A549 (cell line): Measurements from ENCODE around the gene SLC34A1. TPM values are rescaled to one million over a fixed set of nuclear protein-coding genes. Genes with fewer than 3 reads are reported as not detected.

Experiments used
- ATAC-seq, 2 experiments: fragments of 200-7000 bp in 1 of 2; fragments of >200 bp in 1 of 2; cut with Nextera tagmentation in 1 of 2; cut with Tn5 transposase in 1 of 2; 3 replicates each; pipeline versions ENCODE4 v1.8.0 to v1.9.1; 2018 to 2020; ENCODE audit warnings: mild to moderate bottlenecking in 1 of 2, moderate library complexity in 1 of 2
- CTCF ChIA-PET: fragments of 300-600 bp; sonication (Branson Sonifier 250); formaldehyde crosslinking; extraction: SDS; loops from one replicate; lab custom pipeline; 2021; ENCODE audit warnings: antibody characterized with exemption, inconsistent platforms; lab: Yijun Ruan, JAX
- POLR2A ChIA-PET: fragments of 350-600 bp; formaldehyde crosslinking; extraction: SDS; loops from one replicate; lab custom pipeline; 2021; ENCODE audit warnings: antibody characterized with exemption, inconsistent platforms; lab: Yijun Ruan, JAX
- DNase-seq, 2 experiments: peaks; one replicate each; pipeline versions ENCODE4 v3.0.0 to v3.0.0-alpha.2; 2011 to 2016; ENCODE audit warnings: low read depth in 1 of 2, low spot score in 1 of 2
- FAIRE-seq: peaks from 2 replicates; lab custom pipeline; 2011; peaks lifted over from hg19 to GRCh38; lab: Jason Lieb, UNC
- H3K27ac ChIP-seq, 2 experiments: fragments of >200 bp; sonication (Bioruptor Twin); formaldehyde crosslinking; 3 replicates each; pipeline ENCODE4 v1.5.1; 2016 to 2017
- H3K4me1 ChIP-seq: fragments of >200 bp; sonication (Bioruptor Twin); formaldehyde crosslinking; 3 replicates; pipeline ENCODE4 v1.6.1; 2016
- H3K4me2 ChIP-seq: fragments of >200 bp; sonication (Bioruptor Twin); formaldehyde crosslinking; 3 replicates; pipeline ENCODE4 v1.6.1; 2016
- H3K4me3 ChIP-seq: fragments of >200 bp; sonication (Bioruptor Twin); formaldehyde crosslinking; 3 replicates; pipeline ENCODE4 v1.5.1; 2016
- H3K9me3 ChIP-seq: fragments of >200 bp; sonication (Bioruptor Twin); formaldehyde crosslinking; 3 replicates; pipeline ENCODE4 v1.6.1; 2016
- BHLHE40 ChIP-seq: IDR thresholded peaks from 2 replicates; pipeline ENCODE4 v1.6.1; 2012; ENCODE audit warnings: low read depth, low read length, inconsistent platforms
- EHF ChIP-seq: fragments of 250-450 bp; sonication (Bioruptor Pico); IDR thresholded peaks from 2 replicates; pipeline ENCODE4 v1.5.0; 2020; ENCODE audit warnings: mild to moderate bottlenecking
- ESRRA ChIP-seq: fragments of 150-350 bp; IDR thresholded peaks from 2 replicates; pipeline ENCODE4 v1.6.1; 2014; ENCODE audit warnings: mild to moderate bottlenecking, low read length, borderline replicate concordance
- FOSL2 ChIP-seq, 2 experiments: fragments of 450-650 bp in 1 of 2; fragments of >200 bp in 1 of 2; sonication (Bioruptor Twin) in 1 of 2; formaldehyde crosslinking; IDR thresholded peaks; 2 replicates each; pipeline versions ENCODE4 v1.5.0 to v1.6.1; 2016 to 2020; ENCODE audit warnings: mild to moderate bottlenecking in 1 of 2, moderate library complexity in 1 of 2
- FOXS1 ChIP-seq: fragments of 250-450 bp; sonication (Bioruptor Pico); IDR thresholded peaks from 2 replicates; pipeline ENCODE4 v1.5.0; 2020; ENCODE audit warnings: mild to moderate bottlenecking, moderate library complexity
- HMGXB4 ChIP-seq: fragments of 250-450 bp; sonication (Bioruptor Pico); IDR thresholded peaks from 2 replicates; pipeline ENCODE4 v1.5.0; 2021; ENCODE audit warnings: mild to moderate bottlenecking, moderate library complexity, borderline replicate concordance
- HOXB5 ChIP-seq: fragments of 250-450 bp; sonication (Bioruptor Pico); IDR thresholded peaks from 2 replicates; pipeline ENCODE4 v1.5.0; 2020; ENCODE audit warnings: mild to moderate bottlenecking, moderate library complexity
- JUN ChIP-seq, 2 experiments: fragments of >200 bp; sonication (Bioruptor Twin); formaldehyde crosslinking; IDR thresholded peaks; 2 replicates in 1 of 2; 3 replicates in 1 of 2; pipeline ENCODE4 v1.6.1; 2016 to 2017
- JUNB ChIP-seq: fragments of >200 bp; sonication (Bioruptor Twin); formaldehyde crosslinking; IDR thresholded peaks from 2 replicates; pipeline ENCODE4 v1.6.1; 2016
- KDM5A ChIP-seq: fragments of 200-600 bp; sonication (generic); IDR thresholded peaks from 2 replicates; pipeline ENCODE4 v1.6.1; 2016; ENCODE audit warnings: antibody characterized with exemption, mild to moderate bottlenecking
- MAFK ChIP-seq: fragments of 450-650 bp; IDR thresholded peaks from 2 replicates; pipeline ENCODE4 v1.6.1; 2014; ENCODE audit not compliant: partially characterized antibody
- MAX ChIP-seq: IDR thresholded peaks from 2 replicates; pipeline ENCODE4 v1.6.1; 2012
- MAZ ChIP-seq: fragments of 150-350 bp; IDR thresholded peaks from 2 replicates; pipeline ENCODE4 v1.6.1; 2014; ENCODE audit warnings: antibody characterized with exemption, low read depth, low read length, borderline replicate concordance
- RARB ChIP-seq: fragments of 250-450 bp; sonication (Bioruptor Pico); IDR thresholded peaks from 2 replicates; pipeline ENCODE4 v1.8.0; 2021; ENCODE audit warnings: mild to moderate bottlenecking, moderate library complexity
- RCOR1 ChIP-seq: fragments of 150-350 bp; IDR thresholded peaks from 2 replicates; pipeline ENCODE4 v1.6.1; 2014; ENCODE audit warnings: antibody characterized with exemption, low read length, low read depth
- REST ChIP-seq: fragments of 200-600 bp; sonication (generic); IDR thresholded peaks from 2 replicates; pipeline ENCODE4 v1.6.1; 2016; ENCODE audit warnings: antibody characterized with exemption, mild to moderate bottlenecking, moderate library complexity
- SREBF2 ChIP-seq: fragments of 450-650 bp; IDR thresholded peaks from 2 replicates; pipeline ENCODE4 v1.6.1; 2014; ENCODE audit warnings: mild to moderate bottlenecking, moderate library complexity
- WGBS: methylation state at CpG from one replicate; pipeline ENCODE4 v1.1.6; 2017; ENCODE audit errors: missing lambda C conversion rate; 5-methylcytosine and 5-hydroxymethylcytosine counted together
- polyA plus RNA-seq, 4 experiments: library from polyadenylated mRNA; depleted of rRNA in 3 of 4; stranded (reverse); fragments of >200 nt; fragmentation: RNase III in 1 of 4; extraction: RNeasy Plus Mini Kit Qiagen cat#74134 plus additional on column Dnase treatment in 1 of 4; gene quantifications; 2 replicates in 3 of 4; 3 replicates in 1 of 4; pipeline ENCODE4 v1.2.3, GENCODE V29; 2011 to 2017
- TF ChIP-seq, protein P1 (sequence below): IDR thresholded peaks from 2 replicates; pipeline ENCODE4 v1.6.1; 2012
- TF ChIP-seq, protein P2 (sequence below): fragments of >200 bp; sonication (Bioruptor Twin); formaldehyde crosslinking; IDR thresholded peaks from 3 replicates; pipeline ENCODE4 v1.6.1; 2016
- TF ChIP-seq, protein P3 (sequence below): fragments of 450-650 bp; IDR thresholded peaks from 2 replicates; pipeline ENCODE4 v1.6.1; 2014; ENCODE audit warnings: antibody characterized with exemption
- TF ChIP-seq, protein P4 (sequence below): fragments of 150-350 bp; IDR thresholded peaks from 2 replicates; pipeline ENCODE4 v1.6.1; 2014; ENCODE audit warnings: low read depth, mild to moderate bottlenecking, low read length

Gene SLC34A1
- polyA plus RNA-seq, 2 of the 4 experiments (the other 2 are of a cell fraction): 0.03 TPM; not detected in 1

GRCh38 chr5:177427919-177428573 lies 43.8 kb downstream of the SLC34A1 start (continued):
- TF ChIP-seq EHF (CRISPR knock-in tag) (no peak), ESRRA (no peak), SREBF2 (no peak)

GRCh38 chr5:177428574-177429217 lies 44.5 kb downstream of the SLC34A1 start:
- no peak overlapping the region; the same call in 2 of the 3 replicates for H3K4me2 ChIP-seq
- POLR2A ChIA-PET: interaction anchor here (1.3 kb wide), 1 partner anchor 19 kb away, joined by 3 read pairs; no protein-coding TSS in a partner anchor
- CTCF ChIA-PET: interaction anchor here (14.5 to 36.0 kb wide), 2 partner anchors 20 to 25 kb away, joined by 152 to 871 read pairs; partner anchors contain the start of gene PRR7
- no peaks in the 10 kb centered on the region for H3K9me3 ChIP-seq
- ATAC-seq (no peak), DNase-seq (no peak), FAIRE-seq (no peak)
- TF ChIP-seq, protein P1, sequence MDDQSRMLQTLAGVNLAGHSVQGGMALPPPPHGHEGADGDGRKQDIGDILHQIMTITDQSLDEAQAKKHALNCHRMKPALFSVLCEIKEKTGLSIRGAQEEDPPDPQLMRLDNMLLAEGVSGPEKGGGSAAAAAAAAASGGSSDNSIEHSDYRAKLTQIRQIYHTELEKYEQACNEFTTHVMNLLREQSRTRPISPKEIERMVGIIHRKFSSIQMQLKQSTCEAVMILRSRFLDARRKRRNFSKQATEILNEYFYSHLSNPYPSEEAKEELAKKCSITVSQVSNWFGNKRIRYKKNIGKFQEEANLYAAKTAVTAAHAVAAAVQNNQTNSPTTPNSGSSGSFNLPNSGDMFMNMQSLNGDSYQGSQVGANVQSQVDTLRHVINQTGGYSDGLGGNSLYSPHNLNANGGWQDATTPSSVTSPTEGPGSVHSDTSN: peak; percentile 16; the same call in 1 of the 2 replicates
- no peak for TF ChIP-seq BHLHE40
- peak; percentile 7; the same call in 1 of the 2 replicates for TF ChIP-seq REST
- TF ChIP-seq MAX: no peak
- TF ChIP-seq JUN (IDR thresholded peaks at IDR 0.05): no peak
- TF ChIP-seq, protein P2, sequence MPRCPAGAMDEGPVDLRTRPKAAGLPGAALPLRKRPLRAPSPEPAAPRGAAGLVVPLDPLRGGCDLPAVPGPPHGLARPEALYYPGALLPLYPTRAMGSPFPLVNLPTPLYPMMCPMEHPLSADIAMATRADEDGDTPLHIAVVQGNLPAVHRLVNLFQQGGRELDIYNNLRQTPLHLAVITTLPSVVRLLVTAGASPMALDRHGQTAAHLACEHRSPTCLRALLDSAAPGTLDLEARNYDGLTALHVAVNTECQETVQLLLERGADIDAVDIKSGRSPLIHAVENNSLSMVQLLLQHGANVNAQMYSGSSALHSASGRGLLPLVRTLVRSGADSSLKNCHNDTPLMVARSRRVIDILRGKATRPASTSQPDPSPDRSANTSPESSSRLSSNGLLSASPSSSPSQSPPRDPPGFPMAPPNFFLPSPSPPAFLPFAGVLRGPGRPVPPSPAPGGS: 0 out of 3 replicates have a peak, but pooled peaks have one; percentile 20
- no peak for TF ChIP-seq RCOR1
- peak overlapping the region in 1 of 2 experiments; percentile 25; a peak in 1 of 6 replicates for H3K27ac ChIP-seq
- no peak overlapping the region for H3K4me3 ChIP-seq
- H3K4me1 ChIP-seq: peaks cover 17% of the 10 kb centered on the region
- 87% methylated on average over 10 of the region's 10 CpGs for WGBS

DNA sequence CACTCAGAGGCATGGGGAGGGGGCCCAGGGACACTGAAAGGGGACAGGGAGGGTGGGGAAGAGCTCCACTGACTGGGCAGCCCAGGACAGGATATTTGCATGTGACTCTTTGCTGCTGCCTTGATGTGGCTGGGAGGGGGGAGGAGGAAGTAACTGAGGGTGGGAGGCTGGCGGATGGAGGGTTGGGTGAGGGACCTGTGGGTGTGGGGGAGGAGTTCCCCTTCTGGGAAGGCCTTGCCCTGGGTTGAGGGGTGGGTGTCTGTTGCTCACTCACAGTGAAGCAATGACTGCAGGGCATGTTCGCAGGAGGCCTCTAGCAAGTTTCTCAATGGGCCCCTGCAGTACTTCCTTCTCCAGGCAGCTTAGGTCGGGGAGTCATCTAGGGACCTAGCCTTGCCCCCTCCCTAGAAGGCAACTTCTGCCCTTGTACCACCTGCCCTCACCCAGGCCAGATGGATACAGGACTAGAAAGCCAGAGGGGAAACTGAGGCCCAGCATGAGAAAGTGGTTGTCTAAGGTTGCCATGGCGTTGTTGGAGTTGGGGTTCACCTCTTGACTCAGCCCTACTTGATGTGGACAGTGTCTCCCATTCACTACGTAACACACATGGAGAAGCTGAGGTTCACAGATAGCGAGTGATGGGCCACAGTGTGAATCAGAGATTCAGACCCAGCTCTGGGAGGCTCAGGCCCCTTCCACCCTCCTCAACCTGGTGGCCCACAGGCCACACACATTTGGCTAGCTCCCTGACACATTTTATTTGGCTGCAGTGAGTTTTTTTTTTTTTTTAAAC lies 45.2 kb downstream of the SLC34A1 start:
- H3K9me3 ChIP-seq: no peaks in the 10 kb centered on the region
- no peak overlapping the region for H3K4me3 ChIP-seq
- POLR2A ChIA-PET: interaction anchor here (1.3 kb wide), 1 partner anchor 18 kb away, joined by 3 read pairs; no protein-coding TSS in a partner anchor
- 98% methylated on average over 5 of the region's 6 CpGs for WGBS
- no peak overlapping the region for H3K4me2 ChIP-seq
- H3K4me1 ChIP-seq: peaks cover 17% of the 10 kb centered on the region
- peak overlapping the region in 1 of 2 experiments; percentile 25; a peak in 1 of 6 replicates for H3K27ac ChIP-seq
- CTCF ChIA-PET: interaction anchor here (0.7 to 36.0 kb wide), 3 partner anchors 19 to 59 kb away, joined by 4 to 871 read pairs (median 152); partner anchors contain the start of gene PRR7
- DNase-seq: no peak
- no peak for ATAC-seq
- no peak for FAIRE-seq
- TF ChIP-seq FOSL2 (IDR thresholded peaks at IDR 0.05) (no peak), FOSL2 (CRISPR knock-in tag; IDR thresholded peaks at IDR 0.05) (no peak), MAFK (no peak), HOXB5 (CRISPR knock-in tag) (no peak), HMGXB4 (CRISPR knock-in tag) (no peak), MAZ (no peak), JUNB (no peak), FOXS1 (no peak), RARB (CRISPR knock-in tag) (no peak), KDM5A (no peak)
- TF ChIP-seq, protein P3, sequence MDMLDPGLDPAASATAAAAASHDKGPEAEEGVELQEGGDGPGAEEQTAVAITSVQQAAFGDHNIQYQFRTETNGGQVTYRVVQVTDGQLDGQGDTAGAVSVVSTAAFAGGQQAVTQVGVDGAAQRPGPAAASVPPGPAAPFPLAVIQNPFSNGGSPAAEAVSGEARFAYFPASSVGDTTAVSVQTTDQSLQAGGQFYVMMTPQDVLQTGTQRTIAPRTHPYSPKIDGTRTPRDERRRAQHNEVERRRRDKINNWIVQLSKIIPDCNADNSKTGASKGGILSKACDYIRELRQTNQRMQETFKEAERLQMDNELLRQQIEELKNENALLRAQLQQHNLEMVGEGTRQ: no peak
- TF ChIP-seq, protein P4, sequence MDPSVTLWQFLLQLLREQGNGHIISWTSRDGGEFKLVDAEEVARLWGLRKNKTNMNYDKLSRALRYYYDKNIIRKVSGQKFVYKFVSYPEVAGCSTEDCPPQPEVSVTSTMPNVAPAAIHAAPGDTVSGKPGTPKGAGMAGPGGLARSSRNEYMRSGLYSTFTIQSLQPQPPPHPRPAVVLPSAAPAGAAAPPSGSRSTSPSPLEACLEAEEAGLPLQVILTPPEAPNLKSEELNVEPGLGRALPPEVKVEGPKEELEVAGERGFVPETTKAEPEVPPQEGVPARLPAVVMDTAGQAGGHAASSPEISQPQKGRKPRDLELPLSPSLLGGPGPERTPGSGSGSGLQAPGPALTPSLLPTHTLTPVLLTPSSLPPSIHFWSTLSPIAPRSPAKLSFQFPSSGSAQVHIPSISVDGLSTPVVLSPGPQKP: no peak
